K562 (cell line): ENCODE measurements around the gene IRGQ. TPM values are rescaled to one million over a fixed set of nuclear protein-coding genes. Genes with fewer than 3 reads are reported as not detected.

Source experiments
- ATAC-seq: fragments of 200-7000 bp; cut with Tn5 transposase; 3 replicates; pipeline ENCODE4 v1.9.1; 2020; ENCODE audit warnings: moderate library complexity
- BruUV-seq: library from RNA; stranded (reverse); fragments of 400-500 nt; replicated peaks from 2 replicates; lab custom pipeline; 2021; lab: Mats Ljungman, UMichigan
- CTCF ChIA-PET: fragments of 300-600 bp; formaldehyde crosslinking; extraction: SDS; loops from one replicate; lab custom pipeline; 2021; ENCODE audit warnings: low intra/inter-chr PET ratio; lab: Yijun Ruan, JAX
- POLR2A ChIA-PET: fragments of 300-600, 350-650 bp; sonication (Branson Sonifier 250); formaldehyde crosslinking; extraction: SDS; loops from one replicate; lab custom pipeline; 2021; ENCODE audit warnings: antibody characterized with exemption, inconsistent platforms; lab: Yijun Ruan, JAX
- DNase-seq, 4 experiments: peaks; one replicate each; pipeline versions ENCODE4 v3.0.0 to v3.0.0-alpha.2; 2011 to 2018; ENCODE audit warnings: low spot score in 3 of 4, mixed read lengths in 3 of 4; ENCODE audit errors: extremely low read depth in 1 of 4
- FAIRE-seq: peaks from 2 replicates; lab custom pipeline; 2011; peaks lifted over from hg19 to GRCh38; lab: Jason Lieb, UNC
- H2AFZ ChIP-seq: 2 replicates; pipeline ENCODE4 v1.6.0; 2011; ENCODE audit warnings: low read depth, low read length, control low read depth, inconsistent platforms
- H3K27ac ChIP-seq: fragments of 200-600 bp; 3 replicates; pipeline ENCODE4 v1.8.0; 2011; ENCODE audit warnings: low read depth, mild to moderate bottlenecking, control low read depth, inconsistent platforms, low read length, moderate library complexity, mixed read lengths; ENCODE audit errors: extremely low read depth
- H3K27me3 ChIP-seq, 2 experiments: fragments of 300-600 bp in 1 of 2; 2 replicates in 1 of 2; 3 replicates in 1 of 2; pipeline versions ENCODE4 v1.6.0 to v1.8.0; 2011; ENCODE audit warnings: inconsistent platforms in 2 of 2, low read length in 2 of 2, mild to moderate bottlenecking in 1 of 2, mixed read lengths in 1 of 2, moderate library complexity in 1 of 2; ENCODE audit not compliant: control insufficient read depth in 2 of 2, insufficient read depth in 2 of 2
- H3K36me3 ChIP-seq: fragments of 300-600 bp; 3 replicates; pipeline ENCODE4 v1.8.0; 2011; ENCODE audit warnings: mild to moderate bottlenecking, low read length, inconsistent platforms; ENCODE audit not compliant: control insufficient read depth, insufficient read depth
- H3K4me1 ChIP-seq, 2 experiments: fragments of 200-600 bp in 1 of 2; replicated peaks in 1 of 2; 2 replicates in 1 of 2; 3 replicates in 1 of 2; pipeline versions ENCODE4 v1.5.1 to v1.8.0; 2011; ENCODE audit warnings: inconsistent platforms in 2 of 2, low read length in 2 of 2, mild to moderate bottlenecking in 1 of 2, mixed read lengths in 1 of 2, moderate library complexity in 1 of 2; ENCODE audit not compliant: control insufficient read depth in 2 of 2, insufficient read depth in 2 of 2
- H3K4me2 ChIP-seq: 2 replicates; pipeline ENCODE4 v1.6.1; 2011; ENCODE audit warnings: low read length, control low read depth, inconsistent platforms, mixed read lengths; ENCODE audit not compliant: insufficient read depth
- H3K4me3 ChIP-seq: fragments of 200-600 bp; sonication (generic), shearing (Covaris generic); 2 replicates; pipeline ENCODE4 v1.5.1; 2016; ENCODE audit warnings: control low read depth, inconsistent platforms
- H3K79me2 ChIP-seq: fragments of 200-600 bp; 3 replicates; pipeline ENCODE4 v1.8.0; 2011; ENCODE audit warnings: low read length, inconsistent platforms; ENCODE audit not compliant: control insufficient read depth, insufficient read depth
- H3K9ac ChIP-seq, 2 experiments: 2 replicates each; pipeline versions ENCODE4 v1.6.0 to v1.6.1; 2011; ENCODE audit warnings: low read depth in 2 of 2, low read length in 2 of 2, control low read depth in 1 of 2, inconsistent platforms in 1 of 2, mild to moderate bottlenecking in 1 of 2, mixed read lengths in 1 of 2; ENCODE audit not compliant: insufficient read depth in 1 of 2
- H3K9me1 ChIP-seq: one replicate; pipeline ENCODE4 v1.6.0; 2011; ENCODE audit warnings: inconsistent platforms, mild to moderate bottlenecking, low read length, moderate library complexity; ENCODE audit not compliant: control insufficient read depth, insufficient read depth
- H3K9me3 ChIP-seq: replicated peaks from 2 replicates; pipeline ENCODE4 v1.5.1; 2011; ENCODE audit warnings: low read depth, low read length, inconsistent platforms; ENCODE audit not compliant: control insufficient read depth, insufficient read depth
- H4K20me1 ChIP-seq: replicated peaks from 2 replicates; pipeline ENCODE4 v1.6.1; 2011; ENCODE audit warnings: low read length, inconsistent platforms, mixed read lengths; ENCODE audit not compliant: control insufficient read depth, insufficient read depth
- BACH1 ChIP-seq: fragments of 200-800 bp; sonication (Bioruptor generic); IDR thresholded peaks from 2 replicates; pipeline ENCODE4 v1.6.1; 2016; ENCODE audit warnings: missing genetic modification characterization, missing compliant biosample characterization
- BCOR ChIP-seq: fragments of 450-650 bp; IDR thresholded peaks from 2 replicates; pipeline ENCODE4 v1.6.1; 2016
- ERF ChIP-seq: fragments of 450-650 bp; formaldehyde crosslinking; IDR thresholded peaks from 2 replicates; pipeline ENCODE4 v1.4.0; 2020; ENCODE audit warnings: mild to moderate bottlenecking, mixed read lengths
- ETV1 ChIP-seq: fragments of 450-650 bp; conservative IDR thresholded peaks from 2 replicates; pipeline ENCODE4 v1.6.1; 2016; ENCODE audit warnings: missing genetic modification characterization, control low read depth, low read depth, missing compliant biosample characterization
- GABPB2 ChIP-seq: fragments of 250-450 bp; sonication (Bioruptor Pico); conservative IDR thresholded peaks from 2 replicates; pipeline ENCODE4 v1.5.1; 2021; ENCODE audit warnings: mild to moderate bottlenecking
- HLTF ChIP-seq: fragments of 450-650 bp; IDR thresholded peaks from 2 replicates; pipeline ENCODE4 v1.6.1; 2016
- KDM1A ChIP-seq, 2 experiments: fragments of 450-650 bp; IDR thresholded peaks; 2 replicates each; pipeline ENCODE4 v1.6.1; 2016; ENCODE audit warnings: mild to moderate bottlenecking in 2 of 2
- MYNN ChIP-seq, 2 experiments: sonication (generic); formaldehyde crosslinking in 1 of 2; IDR thresholded peaks; 2 replicates each; pipeline versions ENCODE4 v1.5.0 to v1.6.1; 2016 to 2020; ENCODE audit warnings: antibody characterized with exemption in 1 of 2, missing genetic modification reagents in 1 of 2
- NCOA1 ChIP-seq: fragments of 450-650 bp; IDR thresholded peaks from 2 replicates; pipeline ENCODE4 v1.6.1; 2016; ENCODE audit warnings: low read depth
- RBM17 ChIP-seq: fragments of 200-400 bp; formaldehyde crosslinking; IDR thresholded peaks from 2 replicates; pipeline ENCODE4 v1.6.1; 2017; ENCODE audit warnings: low read depth, mild to moderate bottlenecking, low read length, borderline replicate concordance
- RBM25 ChIP-seq: fragments of 200-400 bp; formaldehyde crosslinking; IDR thresholded peaks from 2 replicates; pipeline ENCODE4 v1.6.1; 2018; ENCODE audit warnings: low read length, low read depth, moderate library complexity; ENCODE audit not compliant: severe bottlenecking
- SLC30A9 ChIP-seq: fragments of 250-450 bp; sonication (Bioruptor Pico); IDR thresholded peaks from 2 replicates; pipeline ENCODE4 v1.8.0; 2022; ENCODE audit warnings: mild to moderate bottlenecking, moderate library complexity
- SMAD3 ChIP-seq: fragments of 450-650 bp; formaldehyde crosslinking; conservative IDR thresholded peaks from 2 replicates; pipeline ENCODE4 v1.4.0; 2020; ENCODE audit warnings: mild to moderate bottlenecking
- SMARCE1 ChIP-seq: fragments of 450-650 bp; IDR thresholded peaks from 2 replicates; pipeline ENCODE4 v1.7.1; 2016; ENCODE audit warnings: mild to moderate bottlenecking
- TEAD4 ChIP-seq, 2 experiments: sonication (generic) in 1 of 2; formaldehyde crosslinking in 1 of 2; IDR thresholded peaks; 2 replicates each; pipeline versions ENCODE4 v1.6.1 to v1.8.0; 2012 to 2022; ENCODE audit warnings: borderline replicate concordance in 1 of 2, inconsistent platforms in 1 of 2, low read length in 1 of 2, mild to moderate bottlenecking in 1 of 2, missing genetic modification reagents in 1 of 2
- ZNF24 ChIP-seq: fragments of 450-650 bp; IDR thresholded peaks from 2 replicates; pipeline ENCODE4 v1.6.1; 2016
- ZNF445 ChIP-seq: fragments of 250-450 bp; sonication (Bioruptor Pico); IDR thresholded peaks from 2 replicates; pipeline ENCODE4 v1.4.0; 2020; ENCODE audit warnings: low read depth, mild to moderate bottlenecking, moderate library complexity
- ZSCAN29 ChIP-seq: fragments of 450-650 bp; IDR thresholded peaks from 2 replicates; pipeline ENCODE4 v1.6.1; 2017
- WGBS: fragments of 100-300 bp; shearing (Covaris generic); methylation state at CpG from one replicate; pipeline ENCODE4 v1.1.6; 2016; ENCODE audit warnings: low coverage, mixed read lengths; ENCODE audit not compliant: insufficient coverage; ENCODE audit errors: missing lambda C conversion rate; 5-methylcytosine and 5-hydroxymethylcytosine counted together
- in situ Hi-C: fragments of 300-500 bp; cut with MboI; formaldehyde crosslinking; loops from 4 replicates; pipeline ENCODE4 v1.15.0; 2018; ENCODE audit warnings: inconsistent platforms, mixed read lengths
- intact Hi-C: fragments of 100-400 bp; cut with micrococcal nuclease; formaldehyde crosslinking; loops from 2 replicates; pipeline ENCODE4 v1.14.2; 2022
- polyA plus RNA-seq, 8 experiments: library from polyadenylated mRNA; depleted of rRNA in 4 of 8; stranded (reverse) in 5 of 8; unstranded in 3 of 8; fragments of >200 nt; fragmentation: Nextera tagmentation in 2 of 8; fragmentation: Illumina TruSeq in 1 of 8; extraction: Ambion mirVana in 2 of 8; extraction: Trizol in 1 of 8; gene quantifications; 2 replicates each; pipeline versions ENCODE4 v1.2.1 to v1.2.3, GENCODE V29; 2011 to 2014; ENCODE audit warnings: inconsistent platforms in 1 of 8, missing spikeins in 1 of 8
- total RNA-seq, 7 experiments: library from RNA; depleted of rRNA in 6 of 7; stranded (reverse); fragments of >200 nt in 6 of 7; fragmentation: Illumina TruSeq in 2 of 7; extraction: Trizol in 2 of 7; gene quantifications; 2 replicates each; pipeline versions ENCODE4 v1.2.1 to v1.2.3, GENCODE V29; 2011 to 2021; ENCODE audit warnings: low replicate concordance in 1 of 7
- TF ChIP-seq, protein P1 (sequence below): fragments of 250-450 bp; sonication (Bioruptor Pico); IDR thresholded peaks from 2 replicates; pipeline ENCODE4 v1.5.1; 2021; ENCODE audit warnings: mild to moderate bottlenecking
- TF ChIP-seq, protein P2 (sequence below): sonication (generic); formaldehyde crosslinking; IDR thresholded peaks from 2 replicates; pipeline ENCODE4 v1.8.1; 2023; ENCODE audit warnings: mild to moderate bottlenecking, missing genetic modification reagents

Gene IRGQ
- total and polyA plus RNA-seq, 9 of the 15 experiments (the other 6 are each of a cell fraction or from before 2014, with no cell fraction given) = 3.5 to 19.2 (median 7.9) TPM

DNA sequence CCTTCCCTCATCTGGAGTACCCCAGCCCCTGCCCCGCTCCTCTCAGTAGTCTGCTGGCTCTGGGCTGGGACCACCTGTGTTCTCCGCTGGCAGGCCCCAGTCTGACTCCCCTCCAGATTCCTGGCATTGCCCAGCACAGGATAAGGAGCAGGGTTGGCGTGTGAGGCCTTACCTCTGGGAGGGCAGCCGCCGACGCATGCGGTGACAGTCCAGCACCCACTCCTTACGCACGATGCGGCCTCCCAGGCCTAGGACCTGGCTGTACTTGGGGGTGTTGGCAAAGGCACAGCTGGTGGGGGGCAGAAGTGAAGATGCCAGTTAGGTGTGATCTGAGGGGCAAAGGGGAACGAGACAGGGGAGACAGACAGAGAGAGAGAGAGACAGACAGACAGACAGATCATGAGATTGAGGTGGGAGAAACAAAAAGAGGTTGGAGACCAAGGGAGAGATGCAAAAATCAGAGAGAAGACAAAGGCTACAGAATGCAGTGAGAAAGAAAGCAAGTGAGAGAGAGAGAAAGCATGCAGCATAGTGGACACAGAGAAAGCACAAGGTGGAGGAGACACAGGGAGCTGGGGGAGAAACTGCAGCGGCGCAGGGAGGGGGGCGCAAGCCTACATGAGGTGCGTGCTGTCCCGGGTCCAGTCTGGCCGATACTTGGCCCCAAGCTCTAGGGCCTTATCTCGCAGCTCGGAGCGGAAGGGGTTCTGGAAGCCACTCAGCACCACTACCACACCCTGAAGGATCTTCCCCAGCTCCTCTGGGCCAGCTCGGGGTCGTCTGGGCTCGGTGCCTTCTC is 44.3 kb downstream of the IRGQ start (continued):
- no peak for TF ChIP-seq RBM17
- no peak for TF ChIP-seq SMARCE1

DNA sequence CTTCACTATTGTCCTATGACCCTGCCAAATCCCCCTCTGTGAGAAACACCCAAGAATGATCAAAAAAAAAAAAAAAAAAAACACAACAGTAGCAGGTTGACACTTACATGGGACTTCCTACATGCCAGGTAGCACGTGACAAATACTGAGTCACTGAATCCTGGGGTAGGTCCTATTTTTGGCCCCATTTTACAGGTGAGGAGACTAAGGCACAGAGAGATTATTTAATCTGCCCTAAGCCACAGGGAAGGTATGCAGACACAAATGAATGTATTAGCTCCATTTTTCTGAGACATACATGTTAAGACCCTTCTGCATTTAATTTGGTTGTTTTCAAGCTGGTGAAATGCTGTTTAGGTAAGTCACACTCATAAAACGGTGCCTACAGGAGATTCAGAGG is 47.2 kb downstream of the IRGQ start:
- ChIA-PET POLR2A (no interaction called here), CTCF (no interaction called here)
- no TSS peak for BruUV-seq
- peak; percentile 49 for FAIRE-seq
- Histone ChIP-seq H3K9me3 (no peaks in the 10 kb centered on the region), H3K9ac (no peak overlapping the region), H3K27me3 (no peaks in the 10 kb centered on the region), H4K20me1 (no peaks in the 10 kb centered on the region), H3K27ac (no peak overlapping the region), H3K4me1 (peaks cover 0 to 5% of the 10 kb centered on the region in 2 experiments; a peak in 2 of 5 replicates), H3K9me1 (no peaks in the 10 kb centered on the region), H3K36me3 (peaks cover 51% of the 10 kb centered on the region; the same call in 2 of the 3 replicates), H3K79me2 (no peaks in the 10 kb centered on the region), H2AFZ (no peak overlapping the region), H3K4me3 (no peak overlapping the region), H3K4me2 (no peak overlapping the region)
- no peak for ATAC-seq
- peak in 2 of 4 experiments; percentile 43 to 45 for DNase-seq
- 28% methylated on average over 2 of the region's 2 CpGs for WGBS
- in situ Hi-C loops = no loop called here
- intact Hi-C loops = no loop called here
- peak; percentile 37 to 69; a peak in 3 of 4 replicates for TF ChIP-seq KDM1A (IDR thresholded peaks at IDR 0.05)
- no peak for TF ChIP-seq BACH1 (tag)
- TF ChIP-seq HLTF = no peak
- TF ChIP-seq TEAD4 (IDR thresholded peaks at IDR 0.05; ENCODE audit: low read length) = no peak
- TF ChIP-seq TEAD4 (CRISPR knock-in tag; IDR thresholded peaks at IDR 0.05; ENCODE audit: borderline replicate concordance) = no peak
- no peak for TF ChIP-seq ZNF24
- no peak for TF ChIP-seq ETV1
- no peak for TF ChIP-seq MYNN (IDR thresholded peaks at IDR 0.05)
- no peak for TF ChIP-seq MYNN (CRISPR knock-in tag; IDR thresholded peaks at IDR 0.05)
- TF ChIP-seq ZNF445 (CRISPR knock-in tag) = no peak
- peak; percentile 89 for TF ChIP-seq RBM25
- no peak for TF ChIP-seq ZSCAN29
- no peak for TF ChIP-seq SLC30A9
- peak; percentile 83 for TF ChIP-seq BCOR
- no peak for TF ChIP-seq NCOA1
- TF ChIP-seq SMAD3 (CRISPR knock-in tag) = no peak
- TF ChIP-seq, protein P1, sequence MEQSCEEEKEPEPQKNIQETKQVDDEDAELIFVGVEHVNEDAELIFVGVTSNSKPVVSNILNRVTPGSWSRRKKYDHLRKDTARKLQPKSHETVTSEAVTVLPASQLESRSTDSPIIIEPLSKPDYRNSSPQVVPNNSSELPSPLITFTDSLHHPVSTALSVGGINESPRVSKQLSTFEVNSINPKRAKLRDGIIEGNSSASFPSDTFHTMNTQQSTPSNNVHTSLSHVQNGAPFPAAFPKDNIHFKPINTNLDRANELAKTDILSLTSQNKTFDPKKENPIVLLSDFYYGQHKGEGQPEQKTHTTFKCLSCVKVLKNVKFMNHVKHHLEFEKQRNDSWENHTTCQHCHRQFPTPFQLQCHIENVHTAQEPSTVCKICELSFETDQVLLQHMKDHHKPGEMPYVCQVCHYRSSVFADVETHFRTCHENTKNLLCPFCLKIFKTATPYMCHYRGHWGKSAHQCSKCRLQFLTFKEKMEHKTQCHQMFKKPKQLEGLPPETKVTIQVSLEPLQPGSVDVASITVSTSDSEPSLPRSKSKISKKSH (CRISPR knock-in tag) = no peak
- no peak for TF ChIP-seq ERF (CRISPR knock-in tag)
- no peak for TF ChIP-seq GABPB2 (CRISPR knock-in tag)
- TF ChIP-seq, protein P2, sequence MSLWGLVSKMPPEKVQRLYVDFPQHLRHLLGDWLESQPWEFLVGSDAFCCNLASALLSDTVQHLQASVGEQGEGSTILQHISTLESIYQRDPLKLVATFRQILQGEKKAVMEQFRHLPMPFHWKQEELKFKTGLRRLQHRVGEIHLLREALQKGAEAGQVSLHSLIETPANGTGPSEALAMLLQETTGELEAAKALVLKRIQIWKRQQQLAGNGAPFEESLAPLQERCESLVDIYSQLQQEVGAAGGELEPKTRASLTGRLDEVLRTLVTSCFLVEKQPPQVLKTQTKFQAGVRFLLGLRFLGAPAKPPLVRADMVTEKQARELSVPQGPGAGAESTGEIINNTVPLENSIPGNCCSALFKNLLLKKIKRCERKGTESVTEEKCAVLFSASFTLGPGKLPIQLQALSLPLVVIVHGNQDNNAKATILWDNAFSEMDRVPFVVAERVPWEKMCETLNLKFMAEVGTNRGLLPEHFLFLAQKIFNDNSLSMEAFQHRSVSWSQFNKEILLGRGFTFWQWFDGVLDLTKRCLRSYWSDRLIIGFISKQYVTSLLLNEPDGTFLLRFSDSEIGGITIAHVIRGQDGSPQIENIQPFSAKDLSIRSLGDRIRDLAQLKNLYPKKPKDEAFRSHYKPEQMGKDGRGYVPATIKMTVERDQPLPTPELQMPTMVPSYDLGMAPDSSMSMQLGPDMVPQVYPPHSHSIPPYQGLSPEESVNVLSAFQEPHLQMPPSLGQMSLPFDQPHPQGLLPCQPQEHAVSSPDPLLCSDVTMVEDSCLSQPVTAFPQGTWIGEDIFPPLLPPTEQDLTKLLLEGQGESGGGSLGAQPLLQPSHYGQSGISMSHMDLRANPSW (CRISPR knock-in tag) = no peak
